Muscle layer of colon (tissue), 2 donors: ENCODE data around the gene METTL24.
"Not testable (repeated sequence)": the region's sequence is repeated elsewhere in the genome, so short reads cannot be mapped to it uniquely, and the experiment has no call there.

Source experiments
- H3K27ac ChIP-seq: one replicate; pipeline ENCODE4 v1.7.0; 2013; ENCODE audit warnings: low read depth, mild to moderate bottlenecking, low read length, moderate library complexity
- H3K27me3 ChIP-seq, 2 donors: one replicate each; pipeline ENCODE4 v1.7.0; 2013; ENCODE audit warnings: low read length in 2 of 2, mild to moderate bottlenecking in 2 of 2; ENCODE audit not compliant: insufficient read depth in 2 of 2, control insufficient read depth in 1 of 2
- H3K36me3 ChIP-seq: one replicate; pipeline ENCODE4 v1.7.0; 2013; ENCODE audit warnings: mild to moderate bottlenecking, low read length; ENCODE audit not compliant: insufficient read depth
- H3K4me1 ChIP-seq: one replicate; pipeline ENCODE4 v1.7.0; 2013; ENCODE audit warnings: mild to moderate bottlenecking, low read length; ENCODE audit not compliant: insufficient read depth
- H3K4me3 ChIP-seq, 2 donors: one replicate each; pipeline ENCODE4 v1.7.0; 2013; ENCODE audit warnings: low read length in 2 of 2, low read depth in 1 of 2, mild to moderate bottlenecking in 1 of 2, moderate library complexity in 1 of 2
- H3K9ac ChIP-seq: one replicate; pipeline ENCODE4 v1.7.0; 2013; ENCODE audit warnings: low read length
- H3K9me3 ChIP-seq: one replicate; pipeline ENCODE4 v1.7.0; 2013; ENCODE audit warnings: mild to moderate bottlenecking, low read length
- donor health status: abdominal sarcoma.
- donor health status: Adenocarcinoma of cecum.

METTL24 gene

GRCh38 chr6:110285306-110286060, 72.7 kb downstream of the METTL24 start:
- Histone ChIP-seq H3K27me3 (no peaks in the 10 kb centered on the region), H3K27ac (no peak overlapping the region), H3K9me3 (no peaks in the 10 kb centered on the region), H3K36me3 (peaks cover 9% of the 10 kb centered on the region), H3K4me3 (no peak overlapping the region), H3K9ac (no peak overlapping the region), H3K4me1 (peaks cover 9% of the 10 kb centered on the region)

- peaks cover 9% of the 10 kb centered on the region for H3K36me3 ChIP-seq
- H3K27ac ChIP-seq, result no peak overlapping the region
- no peak overlapping the region for H3K9ac ChIP-seq
- H3K9me3 ChIP-seq, result no peaks in the 10 kb centered on the region
- no peaks in the 10 kb centered on the region for H3K27me3 ChIP-seq
- H3K4me3 ChIP-seq, result no peak overlapping the region
- H3K4me1 ChIP-seq, result peaks cover 9% of the 10 kb centered on the region
Measured at GRCh38 chr6:110284855-110285254, 73.3 kb downstream of the METTL24 start.

GRCh38 chr6:110283657-110284056, 74.5 kb downstream of the METTL24 start:
- Histone ChIP-seq H3K9ac (no peak overlapping the region), H3K9me3 (no peaks in the 10 kb centered on the region), H3K4me3 (no peak overlapping the region), H3K4me1 (peaks cover 9% of the 10 kb centered on the region), H3K27ac (no peak overlapping the region), H3K27me3 (no peaks in the 10 kb centered on the region), H3K36me3 (peaks cover 9% of the 10 kb centered on the region)

- Histone ChIP-seq H3K4me3 (no peak overlapping the region), H3K27ac (no peak overlapping the region), H3K9ac (no peak overlapping the region), H3K9me3 (no peaks in the 10 kb centered on the region), H3K36me3 (peaks cover 9% of the 10 kb centered on the region), H3K4me1 (peaks cover 9% of the 10 kb centered on the region), H3K27me3 (no peaks in the 10 kb centered on the region)
Measured at GRCh38 chr6:110282412-110282811, 75.7 kb downstream of the METTL24 start.

- no peak overlapping the region for H3K27ac ChIP-seq
- H3K9ac ChIP-seq, result no peak overlapping the region
- no peak overlapping the region for H3K4me3 ChIP-seq
- no peaks in the 10 kb centered on the region for H3K9me3 ChIP-seq
- no peaks in the 10 kb centered on the region for H3K4me1 ChIP-seq
- H3K27me3 ChIP-seq, result no peaks in the 10 kb centered on the region
- no peaks in the 10 kb centered on the region for H3K36me3 ChIP-seq
Measured at GRCh38 chr6:110277100-110277665, 81.0 kb downstream of the METTL24 start.

GRCh38 chr6:110272781-110273180, 85.4 kb downstream of the METTL24 start:
- not testable (repeated sequence) for H3K4me3 ChIP-seq, H3K4me1 ChIP-seq, H3K27ac ChIP-seq, H3K27me3 ChIP-seq, H3K9me3 ChIP-seq, H3K9ac ChIP-seq, H3K36me3 ChIP-seq

- H3K36me3 ChIP-seq, result no peaks in the 10 kb centered on the region
- no peaks in the 10 kb centered on the region for H3K27me3 ChIP-seq
- no peak overlapping the region for H3K9ac ChIP-seq
- H3K4me3 ChIP-seq, result no peak overlapping the region
- H3K27ac ChIP-seq, result no peak overlapping the region
- H3K9me3 ChIP-seq, result no peaks in the 10 kb centered on the region
- no peaks in the 10 kb centered on the region for H3K4me1 ChIP-seq
Measured at GRCh38 chr6:110271732-110272022, 86.5 kb downstream of the METTL24 start.

GRCh38 chr6:110270165-110270564, 88.0 kb downstream of the METTL24 start:
- Histone ChIP-seq H3K9ac (no peak overlapping the region), H3K27me3 (no peaks in the 10 kb centered on the region), H3K4me1 (no peaks in the 10 kb centered on the region), H3K27ac (no peak overlapping the region), H3K36me3 (no peaks in the 10 kb centered on the region), H3K4me3 (no peak overlapping the region), H3K9me3 (no peaks in the 10 kb centered on the region)

- Histone ChIP-seq H3K4me1 (no peaks in the 10 kb centered on the region), H3K9me3 (no peaks in the 10 kb centered on the region), H3K27ac (no peak overlapping the region), H3K27me3 (no peaks in the 10 kb centered on the region), H3K4me3 (no peak overlapping the region), H3K9ac (no peak overlapping the region), H3K36me3 (no peaks in the 10 kb centered on the region)
Measured at GRCh38 chr6:110269623-110270022, 88.5 kb downstream of the METTL24 start.

- no peaks in the 10 kb centered on the region for H3K9me3 ChIP-seq
- no peak overlapping the region for H3K27ac ChIP-seq
- no peak overlapping the region for H3K4me3 ChIP-seq
- H3K27me3 ChIP-seq, result no peaks in the 10 kb centered on the region
- H3K36me3 ChIP-seq, result no peaks in the 10 kb centered on the region
- no peaks in the 10 kb centered on the region for H3K4me1 ChIP-seq
- no peak overlapping the region for H3K9ac ChIP-seq
Measured at GRCh38 chr6:110266996-110267395, 91.2 kb downstream of the METTL24 start.

- no peaks in the 10 kb centered on the region for H3K27me3 ChIP-seq
- no peaks in the 10 kb centered on the region for H3K9me3 ChIP-seq
- H3K9ac ChIP-seq, result no peak overlapping the region
- no peaks in the 10 kb centered on the region for H3K4me1 ChIP-seq
- H3K36me3 ChIP-seq, result no peaks in the 10 kb centered on the region
- H3K4me3 ChIP-seq, result no peak overlapping the region
- no peak overlapping the region for H3K27ac ChIP-seq
Measured at GRCh38 chr6:110265273-110265672, 92.9 kb downstream of the METTL24 start.

GRCh38 chr6:110256366-110256765, 101.8 kb downstream of the METTL24 start:
- H3K9me3 ChIP-seq, result no peaks in the 10 kb centered on the region
- H3K4me3 ChIP-seq, result no peak overlapping the region
- H3K4me1 ChIP-seq, result no peaks in the 10 kb centered on the region
- no peaks in the 10 kb centered on the region for H3K36me3 ChIP-seq
- H3K27ac ChIP-seq, result no peak overlapping the region
- H3K9ac ChIP-seq, result no peak overlapping the region
- no peaks in the 10 kb centered on the region for H3K27me3 ChIP-seq
